Liver (tissue), 3 donors: ENCODE measurements around the gene RARRES2.
"Not testable (repeated sequence)": the region's sequence is repeated elsewhere in the genome, so short reads cannot be mapped to it uniquely, and the experiment has no call there.

Experiments used
- EGR1 ChIP-seq, 2 donors: IDR thresholded peaks; 2 replicates each; pipeline ENCODE4 v1.6.1; 2016 to 2018; ENCODE audit warnings: antibody characterized with exemption in 2 of 2, low read depth in 2 of 2
- GABPA ChIP-seq, 2 donors: IDR thresholded peaks in 1 of 2; conservative IDR thresholded peaks in 1 of 2; 2 replicates each; pipeline ENCODE4 v1.6.1; 2016; ENCODE audit warnings: antibody characterized with exemption in 2 of 2, mild to moderate bottlenecking in 1 of 2, moderate library complexity in 1 of 2
- RAD21 ChIP-seq, 2 donors: IDR thresholded peaks; 2 replicates each; pipeline ENCODE4 v1.6.1; 2016; ENCODE audit warnings: antibody characterized with exemption in 2 of 2, mild to moderate bottlenecking in 2 of 2
- SP1 ChIP-seq: IDR thresholded peaks from 2 replicates; pipeline ENCODE4 v1.6.1; 2018; ENCODE audit warnings: antibody characterized with exemption, mild to moderate bottlenecking
- YY1 ChIP-seq: IDR thresholded peaks from 2 replicates; pipeline ENCODE4 v1.6.1; 2016; ENCODE audit warnings: antibody characterized with exemption, mild to moderate bottlenecking
- TF ChIP-seq, protein P1 (sequence below): fragments of 150-350 bp; IDR thresholded peaks from 2 replicates; pipeline ENCODE4 v1.5.1; 2017; ENCODE audit warnings: improper control_type of control experiment, low read depth, low read length; ENCODE audit not compliant: missing input control
- TF ChIP-seq, protein P2 (sequence below): IDR thresholded peaks from 2 replicates; pipeline ENCODE4 v1.6.1; 2016; ENCODE audit warnings: antibody characterized with exemption, mild to moderate bottlenecking
- donor health status: healthy.
- donor health status: healthy.

DNA sequence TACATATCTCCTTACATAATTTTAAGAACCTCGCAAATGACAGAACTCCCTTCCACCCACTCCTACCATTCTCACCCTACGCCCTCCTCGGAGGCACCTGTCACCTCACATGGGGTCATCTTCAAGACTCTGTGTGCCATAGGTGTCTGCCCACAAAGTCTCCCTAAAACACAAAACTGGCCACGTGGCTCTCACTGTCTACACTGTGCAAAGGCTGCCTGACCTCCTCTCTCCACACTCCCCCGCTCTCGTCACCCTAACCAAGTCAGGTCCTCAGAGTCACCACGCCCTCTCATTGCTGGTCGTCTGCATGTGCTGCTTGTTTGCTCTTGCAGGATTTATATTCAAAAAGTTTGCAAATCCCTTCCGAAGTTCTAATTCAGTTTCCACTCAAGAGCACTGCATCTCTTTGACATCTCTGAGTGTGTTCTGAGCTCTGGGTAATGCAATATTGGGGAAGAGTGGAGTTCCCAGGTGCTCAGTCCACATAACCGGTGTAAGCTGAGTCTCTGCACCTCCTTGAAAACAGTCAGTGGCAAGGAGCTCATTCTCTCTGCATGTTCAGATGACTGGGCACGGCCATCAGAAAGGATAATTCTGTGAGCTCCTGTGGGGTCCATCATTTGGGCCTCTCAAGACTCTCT lies 36.0 kb downstream of the RARRES2 start:
- TF ChIP-seq, protein P1, sequence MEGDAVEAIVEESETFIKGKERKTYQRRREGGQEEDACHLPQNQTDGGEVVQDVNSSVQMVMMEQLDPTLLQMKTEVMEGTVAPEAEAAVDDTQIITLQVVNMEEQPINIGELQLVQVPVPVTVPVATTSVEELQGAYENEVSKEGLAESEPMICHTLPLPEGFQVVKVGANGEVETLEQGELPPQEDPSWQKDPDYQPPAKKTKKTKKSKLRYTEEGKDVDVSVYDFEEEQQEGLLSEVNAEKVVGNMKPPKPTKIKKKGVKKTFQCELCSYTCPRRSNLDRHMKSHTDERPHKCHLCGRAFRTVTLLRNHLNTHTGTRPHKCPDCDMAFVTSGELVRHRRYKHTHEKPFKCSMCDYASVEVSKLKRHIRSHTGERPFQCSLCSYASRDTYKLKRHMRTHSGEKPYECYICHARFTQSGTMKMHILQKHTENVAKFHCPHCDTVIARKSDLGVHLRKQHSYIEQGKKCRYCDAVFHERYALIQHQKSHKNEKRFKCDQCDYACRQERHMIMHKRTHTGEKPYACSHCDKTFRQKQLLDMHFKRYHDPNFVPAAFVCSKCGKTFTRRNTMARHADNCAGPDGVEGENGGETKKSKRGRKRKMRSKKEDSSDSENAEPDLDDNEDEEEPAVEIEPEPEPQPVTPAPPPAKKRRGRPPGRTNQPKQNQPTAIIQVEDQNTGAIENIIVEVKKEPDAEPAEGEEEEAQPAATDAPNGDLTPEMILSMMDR, result not testable (repeated sequence)
- TF ChIP-seq EGR1 (IDR thresholded peaks at IDR 0.05; ENCODE audit: low read depth in 2 of 2); SP1; RAD21 (IDR thresholded peaks at IDR 0.05); YY1; GABPA (IDR thresholded peaks at IDR 0.05 in 1 of 2, conservative IDR thresholded peaks at IDR 0.05 in 1 of 2): not testable (repeated sequence)
- TF ChIP-seq, protein P2, sequence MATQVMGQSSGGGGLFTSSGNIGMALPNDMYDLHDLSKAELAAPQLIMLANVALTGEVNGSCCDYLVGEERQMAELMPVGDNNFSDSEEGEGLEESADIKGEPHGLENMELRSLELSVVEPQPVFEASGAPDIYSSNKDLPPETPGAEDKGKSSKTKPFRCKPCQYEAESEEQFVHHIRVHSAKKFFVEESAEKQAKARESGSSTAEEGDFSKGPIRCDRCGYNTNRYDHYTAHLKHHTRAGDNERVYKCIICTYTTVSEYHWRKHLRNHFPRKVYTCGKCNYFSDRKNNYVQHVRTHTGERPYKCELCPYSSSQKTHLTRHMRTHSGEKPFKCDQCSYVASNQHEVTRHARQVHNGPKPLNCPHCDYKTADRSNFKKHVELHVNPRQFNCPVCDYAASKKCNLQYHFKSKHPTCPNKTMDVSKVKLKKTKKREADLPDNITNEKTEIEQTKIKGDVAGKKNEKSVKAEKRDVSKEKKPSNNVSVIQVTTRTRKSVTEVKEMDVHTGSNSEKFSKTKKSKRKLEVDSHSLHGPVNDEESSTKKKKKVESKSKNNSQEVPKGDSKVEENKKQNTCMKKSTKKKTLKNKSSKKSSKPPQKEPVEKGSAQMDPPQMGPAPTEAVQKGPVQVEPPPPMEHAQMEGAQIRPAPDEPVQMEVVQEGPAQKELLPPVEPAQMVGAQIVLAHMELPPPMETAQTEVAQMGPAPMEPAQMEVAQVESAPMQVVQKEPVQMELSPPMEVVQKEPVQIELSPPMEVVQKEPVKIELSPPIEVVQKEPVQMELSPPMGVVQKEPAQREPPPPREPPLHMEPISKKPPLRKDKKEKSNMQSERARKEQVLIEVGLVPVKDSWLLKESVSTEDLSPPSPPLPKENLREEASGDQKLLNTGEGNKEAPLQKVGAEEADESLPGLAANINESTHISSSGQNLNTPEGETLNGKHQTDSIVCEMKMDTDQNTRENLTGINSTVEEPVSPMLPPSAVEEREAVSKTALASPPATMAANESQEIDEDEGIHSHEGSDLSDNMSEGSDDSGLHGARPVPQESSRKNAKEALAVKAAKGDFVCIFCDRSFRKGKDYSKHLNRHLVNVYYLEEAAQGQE, result not testable (repeated sequence)
